HCT116 (cell line): ENCODE results near the gene TMEM150A. TPM values are rescaled to one million over a fixed set of nuclear protein-coding genes. Genes with fewer than 3 reads are reported as not detected.

Experiments
- ATAC-seq: fragments of 200-7000 bp; cut with Tn5 transposase; 2 replicates; pipeline ENCODE4 v1.9.1; 2020; ENCODE audit warnings: mild to moderate bottlenecking, moderate library complexity
- BruUV-seq: library from RNA; stranded (reverse); fragments of 400-500 nt; replicated peaks from 2 replicates; lab custom pipeline; 2021; lab: Mats Ljungman, UMichigan
- CTCF ChIA-PET: fragments of 300-600 bp; sonication (Branson Sonifier 250); formaldehyde crosslinking; loops from one replicate; lab custom pipeline; 2021; ENCODE audit warnings: antibody characterized with exemption; lab: Charles Lee
- POLR2A ChIA-PET: fragments of 300-600, 350-600 bp; sonication (Branson Sonifier 250); formaldehyde crosslinking; loops from one replicate; lab custom pipeline; 2021; ENCODE audit warnings: antibody characterized with exemption; lab: Charles Lee
- RAD21 ChIA-PET, 2 experiments: fragments of 300-600 bp; sonication (Branson Sonifier 250); formaldehyde crosslinking; loops; one replicate each; lab custom pipeline; 2023; ENCODE audit warnings: low total read pairs in 2 of 2; ENCODE audit not compliant: uncharacterized antibody in 2 of 2, unreplicated experiment in 2 of 2, low non-redundant PET in 1 of 2; lab: Charles Lee
- DNase-seq: peaks from one replicate; pipeline ENCODE4 v3.0.0-alpha.2; 2010; ENCODE audit warnings: low read depth, low spot score
- H2AFZ ChIP-seq: fragments of 200-600 bp; shearing (Covaris generic), sonication (generic); 2 replicates; pipeline ENCODE4 v1.6.1; 2017; ENCODE audit warnings: low read depth, mixed run types, mixed read lengths, antibody characterized with exemption, low read length; ENCODE audit not compliant: poor library complexity, severe bottlenecking
- H3K27ac ChIP-seq: 2 replicates; pipeline ENCODE4 v1.5.1; 2012; ENCODE audit warnings: low read depth, low read length
- H3K27me3 ChIP-seq: fragments of 200-600 bp; sonication (generic); 2 replicates; pipeline ENCODE4 v1.6.1; 2016; ENCODE audit warnings: mixed run types, low read length, mixed read lengths; ENCODE audit not compliant: insufficient read depth
- H3K36me3 ChIP-seq, 2 experiments: fragments of 200-500 bp in 1 of 2; fragments of 200-600 bp in 1 of 2; sonication (Bioruptor generic) in 1 of 2; sonication (generic) in 1 of 2; 2 replicates each; pipeline versions ENCODE4 v1.5.1 to v1.6.1; 2014 to 2016; ENCODE audit warnings: low read length in 2 of 2, inconsistent platforms in 1 of 2, mixed read lengths in 1 of 2, mixed run types in 1 of 2; ENCODE audit not compliant: insufficient read depth in 2 of 2, control insufficient read depth in 1 of 2
- H3K4me1 ChIP-seq, 2 experiments: fragments of 200-600 bp in 1 of 2; sonication (generic) in 1 of 2; 2 replicates each; pipeline versions ENCODE4 v1.5.1 to v1.6.1; 2012 to 2017; ENCODE audit warnings: low read length in 2 of 2, inconsistent platforms in 1 of 2, mild to moderate bottlenecking in 1 of 2, mixed read lengths in 1 of 2, mixed run types in 1 of 2, moderate library complexity in 1 of 2; ENCODE audit not compliant: insufficient read depth in 2 of 2, control insufficient read depth in 1 of 2
- H3K4me2 ChIP-seq: fragments of 200-600 bp; sonication (generic); 2 replicates; pipeline ENCODE4 v1.6.1; 2017; ENCODE audit warnings: mixed run types, low read length, mixed read lengths
- H3K4me3 ChIP-seq, 2 experiments: fragments of 200-600 bp in 1 of 2; sonication (generic) in 1 of 2; replicated peaks in 1 of 2; 2 replicates each; pipeline ENCODE4 v1.5.1; 2011 to 2016; ENCODE audit warnings: low read length in 2 of 2, control low read depth in 1 of 2, low read depth in 1 of 2, mild to moderate bottlenecking in 1 of 2, mixed read lengths in 1 of 2, mixed run types in 1 of 2
- H3K79me2 ChIP-seq: fragments of 200-600 bp; sonication (generic); 2 replicates; pipeline ENCODE4 v1.6.1; 2017; ENCODE audit warnings: mild to moderate bottlenecking, mixed run types, low read length, moderate library complexity, mixed read lengths; ENCODE audit not compliant: insufficient read depth
- H3K9ac ChIP-seq: fragments of 200-600 bp; sonication (generic); 2 replicates; pipeline ENCODE4 v1.6.1; 2016; ENCODE audit warnings: low read length, mixed read lengths
- H3K9me2 ChIP-seq: fragments of 200-600 bp; sonication (generic), shearing (Covaris generic); 2 replicates; pipeline ENCODE4 v1.6.1; 2017; ENCODE audit warnings: mixed run types, mild to moderate bottlenecking, moderate library complexity; ENCODE audit not compliant: insufficient read depth
- H3K9me3 ChIP-seq, 2 experiments: fragments of 200-500 bp in 1 of 2; fragments of 200-600 bp in 1 of 2; sonication (Bioruptor generic) in 1 of 2; sonication (generic) in 1 of 2; 2 replicates each; pipeline ENCODE4 v1.6.1; 2014 to 2017; ENCODE audit warnings: low read length in 2 of 2, mixed read lengths in 2 of 2, inconsistent platforms in 1 of 2, low read depth in 1 of 2, mild to moderate bottlenecking in 1 of 2, mixed run types in 1 of 2, moderate library complexity in 1 of 2; ENCODE audit not compliant: control insufficient read depth in 1 of 2, insufficient read depth in 1 of 2
- H4K20me1 ChIP-seq: fragments of 200-600 bp; sonication (generic), shearing (Covaris generic); 2 replicates; pipeline ENCODE4 v1.6.1; 2017; ENCODE audit warnings: mixed run types, mild to moderate bottlenecking, moderate library complexity; ENCODE audit not compliant: insufficient read depth
- ATF3 ChIP-seq: IDR thresholded peaks from 2 replicates; pipeline ENCODE4 v1.6.1; 2012
- CEBPB ChIP-seq: IDR thresholded peaks from 2 replicates; pipeline ENCODE4 v1.6.1; 2012; ENCODE audit warnings: low read depth
- CTCF ChIP-seq, 3 experiments: fragments of 200-600 bp in 1 of 3; sonication (generic) in 1 of 3; IDR thresholded peaks in 2 of 3; conservative IDR thresholded peaks in 1 of 3; 2 replicates each; pipeline ENCODE4 v1.5.1; 2012 to 2017; ENCODE audit warnings: low read depth in 2 of 3, low read length in 2 of 3, antibody characterized with exemption in 1 of 3, borderline replicate concordance in 1 of 3, control low read depth in 1 of 3, mild to moderate bottlenecking in 1 of 3, mixed read lengths in 1 of 3, mixed run types in 1 of 3, moderate library complexity in 1 of 3; ENCODE audit not compliant: insufficient read depth in 1 of 3
- EGR1 ChIP-seq: IDR thresholded peaks from 2 replicates; pipeline ENCODE4 v1.6.1; 2012; ENCODE audit warnings: low read depth
- EZH2 ChIP-seq: fragments of 200-600 bp; sonication (generic); IDR thresholded peaks from 2 replicates; pipeline ENCODE4 v1.6.1; 2017; ENCODE audit warnings: antibody characterized with exemption, mixed run types
- EZH2phosphoT487 ChIP-seq: fragments of 200-600 bp; IDR thresholded peaks from 2 replicates; pipeline ENCODE4 v1.6.1; 2018; ENCODE audit warnings: antibody characterized with exemption, borderline replicate concordance
- FOSL1 ChIP-seq: IDR thresholded peaks from 2 replicates; pipeline ENCODE4 v1.6.1; 2012; ENCODE audit warnings: low read depth
- JUND ChIP-seq: IDR thresholded peaks from 2 replicates; pipeline ENCODE4 v1.6.1; 2012
- MAX ChIP-seq: IDR thresholded peaks from 2 replicates; pipeline ENCODE4 v1.6.1; 2012
- RAD21 ChIP-seq: IDR thresholded peaks from 2 replicates; pipeline ENCODE4 v1.6.1; 2012; ENCODE audit warnings: low read depth, mild to moderate bottlenecking
- SIN3A ChIP-seq: IDR thresholded peaks from 2 replicates; pipeline ENCODE4 v1.6.1; 2012; ENCODE audit warnings: low read depth
- SP1 ChIP-seq: IDR thresholded peaks from 2 replicates; pipeline ENCODE4 v1.6.1; 2012; ENCODE audit warnings: low read depth
- TCF7L2 ChIP-seq: IDR thresholded peaks from 2 replicates; pipeline ENCODE4 v1.7.0; 2011; ENCODE audit warnings: borderline replicate concordance, inconsistent platforms; ENCODE audit not compliant: insufficient read depth, insufficient read length; ENCODE audit errors: extremely low read depth
- ZBTB33 ChIP-seq: IDR thresholded peaks from 2 replicates; pipeline ENCODE4 v1.6.1; 2011; ENCODE audit warnings: mild to moderate bottlenecking, low read length, moderate library complexity; ENCODE audit not compliant: insufficient replicate concordance; ENCODE audit errors: extremely low read depth
- ZFX ChIP-seq: fragments of 450-650 bp; IDR thresholded peaks from 2 replicates; pipeline ENCODE4 v1.6.1; 2017
- ZNF274 ChIP-seq: fragments of 200-500 bp; sonication (Bioruptor generic); IDR thresholded peaks from 2 replicates; pipeline ENCODE4 v1.6.1; 2014; ENCODE audit warnings: mild to moderate bottlenecking, low read depth, low read length, inconsistent platforms
- intact Hi-C: fragments of 100-400 bp; cut with micrococcal nuclease; formaldehyde crosslinking; loops from 2 replicates; pipeline ENCODE4 v1.10.0; 2022
- total RNA-seq: library from RNA; stranded (reverse); gene quantifications from one replicate; pipeline ENCODE4 v1.2.1, GENCODE V29; 2021; ENCODE audit not compliant: unreplicated experiment

The TMEM150A gene
- total RNA-seq, 1 experiment from 2014 or later = 9.9 TPM

- ChIA-PET RAD21 (no interaction called here), POLR2A (no interaction called here)
- no peak for DNase-seq
- H3K4me2 ChIP-seq = peak overlapping the region; percentile 90
- no peak overlapping the region for H2AFZ ChIP-seq
- no peaks in the 10 kb centered on the region for H3K27me3 ChIP-seq
- peaks cover 4 to 5% of the 10 kb centered on the region in 2 experiments; a peak in 3 of 4 replicates for H3K36me3 ChIP-seq
- H3K4me1 ChIP-seq = peaks cover 12 to 30% of the 10 kb centered on the region in 2 experiments
- H4K20me1 ChIP-seq = no peaks in the 10 kb centered on the region
- H3K27ac ChIP-seq = no peak overlapping the region
- no peak for ATAC-seq
- no peaks in the 10 kb centered on the region for H3K9me3 ChIP-seq
- H3K79me2 ChIP-seq = peaks cover 18% of the 10 kb centered on the region
- intact Hi-C loops = no loop called here
- no TSS peak for BruUV-seq
- H3K9me2 ChIP-seq = no peaks in the 10 kb centered on the region
- no peak for TF ChIP-seq ZNF274
- no peak for TF ChIP-seq SIN3A
- TF ChIP-seq EZH2phosphoT487 = no peak
- TF ChIP-seq, all 23 proteins: peak for 0
- CTCF ChIA-PET = no interaction called here
- Histone ChIP-seq H3K9ac (peak overlapping the region; percentile 82), H3K4me3 (peak overlapping the region; percentile 86 to 95)
Measured at GRCh38 chr2:85596486-85597143, 5.9 kb downstream of the TMEM150A start.

GRCh38 chr2:85596026-85596333 lies 6.5 kb downstream of the TMEM150A start:
- Histone ChIP-seq H3K4me1 (peaks cover 8 to 28% of the 10 kb centered on the region in 2 experiments; a peak in 3 of 4 replicates), H3K36me3 (peaks cover 4 to 5% of the 10 kb centered on the region in 2 experiments; a peak in 3 of 4 replicates), H3K4me3 (peak overlapping the region; percentile 86 to 95), H3K27me3 (no peaks in the 10 kb centered on the region), H3K27ac (peak overlapping the region; percentile 72), H3K4me2 (peak overlapping the region; percentile 90), H4K20me1 (no peaks in the 10 kb centered on the region), H2AFZ (no peak overlapping the region), H3K9ac (peak overlapping the region; percentile 82), H3K79me2 (peaks cover 18% of the 10 kb centered on the region), H3K9me2 (no peaks in the 10 kb centered on the region), H3K9me3 (no peaks in the 10 kb centered on the region)
- ATAC-seq (peak; percentile 35), DNase-seq (no peak)
- intact Hi-C loops = no loop called here
- ChIA-PET RAD21 (no interaction called here), POLR2A (interaction anchor here (1.0 to 1.5 kb wide), 9 partner anchors 8 to 241 kb away, joined by 3 to 9 read pairs (median 3); partner anchors contain the start of genes C2orf68, ELMOD3, RETSAT and VAMP5), CTCF (no interaction called here)
- no TSS peak for BruUV-seq
- TF ChIP-seq ZFX = no peak
- TF ChIP-seq ZNF274 = no peak
- no peak for TF ChIP-seq CTCF (IDR thresholded peaks at IDR 0.05 in 2 of 3, conservative IDR thresholded peaks at IDR 0.05 in 1 of 3; ENCODE audit: borderline replicate concordance in 1 of 3, insufficient read depth in 1 of 3, low read depth in 2 of 3, low read length in 2 of 3)
- no peak for TF ChIP-seq TCF7L2
- no peak for TF ChIP-seq RAD21
- no peak for TF ChIP-seq MAX
- TF ChIP-seq ATF3 = no peak
- no peak for TF ChIP-seq EZH2phosphoT487
- no peak for TF ChIP-seq EZH2
- no peak for TF ChIP-seq ZBTB33
- TF ChIP-seq FOSL1 = no peak
- TF ChIP-seq SP1 = no peak
- no peak for TF ChIP-seq JUND
- TF ChIP-seq CEBPB = no peak
- TF ChIP-seq SIN3A = no peak
- TF ChIP-seq EGR1 = no peak
